H1 (cell line): ENCODE data around the gene MRRF. TPM values are rescaled to one million over a fixed set of nuclear protein-coding genes. Genes with fewer than 3 reads are reported as not detected.

ENCODE experiments used
- BCL11A ChIP-seq, 2 experiments: IDR thresholded peaks; one replicate each; pipeline ENCODE4 v1.6.1; 2011; ENCODE audit warnings: low read depth in 2 of 2, low read length in 2 of 2, mild to moderate bottlenecking in 2 of 2
- FOSL1 ChIP-seq: IDR thresholded peaks from 2 replicates; pipeline ENCODE4 v1.6.1; 2011; ENCODE audit warnings: mild to moderate bottlenecking, low read depth, low read length, moderate library complexity; ENCODE audit not compliant: insufficient read depth
- GTF2F1 ChIP-seq: IDR thresholded peaks from 2 replicates; pipeline ENCODE4 v1.6.1; 2012; ENCODE audit warnings: low read depth, low read length, improper control_type of control experiment, borderline replicate concordance
- PHF8 ChIP-seq: fragments of 200-600 bp; sonication (generic); conservative IDR thresholded peaks from 2 replicates; pipeline ENCODE4 v1.7.1; 2012; ENCODE audit warnings: low read depth, mild to moderate bottlenecking, inconsistent platforms, low read length, moderate library complexity
- POLR2A ChIP-seq, 2 experiments: IDR thresholded peaks; 1 replicate in 1 of 2; 2 replicates in 1 of 2; pipeline ENCODE4 v1.6.1; 2011; ENCODE audit warnings: low read depth in 2 of 2, low read length in 2 of 2, mild to moderate bottlenecking in 2 of 2; ENCODE audit errors: control extremely low read depth in 1 of 2
- SP4 ChIP-seq: IDR thresholded peaks from 2 replicates; pipeline ENCODE4 v1.6.1; 2012; ENCODE audit warnings: low read length, inconsistent platforms
- polyA plus RNA-seq, 7 experiments: library from polyadenylated mRNA; depleted of rRNA in 3 of 7; stranded (reverse) in 5 of 7; unstranded in 2 of 7; fragments of >200 nt in 5 of 7; fragments of 200-250 nt in 2 of 7; gene quantifications; 1 replicate in 5 of 7; 2 replicates in 1 of 7; 4 replicates in 1 of 7; pipeline versions ENCODE4 v1.2.1 to v1.2.3, GENCODE V29; 2011 to 2013; ENCODE audit warnings: missing spikeins in 2 of 7, mixed read lengths in 2 of 7
- total RNA-seq: library from RNA; stranded (reverse); fragmentation: NEBNext Ultra II Directional; extraction: Animal tissue kit (Norgen Biotek cat#: 25700); gene quantifications from 2 replicates; pipeline ENCODE4 v1.2.1, GENCODE V29; 2021
- TF ChIP-seq, protein P1 (sequence below), 3 experiments: IDR thresholded peaks; 1 replicate in 2 of 3; 2 replicates in 1 of 3; pipeline versions ENCODE4 v1.5.1 to v1.6.1; 2011; ENCODE audit warnings: low read length in 3 of 3, mild to moderate bottlenecking in 3 of 3, inconsistent platforms in 2 of 3, low read depth in 1 of 3, moderate library complexity in 1 of 3; ENCODE audit not compliant: insufficient read depth in 1 of 3; ENCODE audit errors: control extremely low read depth in 1 of 3
- TF ChIP-seq, protein P2 (sequence below): IDR thresholded peaks from 2 replicates; pipeline ENCODE4 v1.6.1; 2011; ENCODE audit warnings: low read length, improper control_type of control experiment

The MRRF gene
- total and polyA plus RNA-seq, 2 of the 8 experiments (the other 6 are each of a cell fraction or from before 2014, with no cell fraction given) = 29.4 to 47.8 TPM

DNA sequence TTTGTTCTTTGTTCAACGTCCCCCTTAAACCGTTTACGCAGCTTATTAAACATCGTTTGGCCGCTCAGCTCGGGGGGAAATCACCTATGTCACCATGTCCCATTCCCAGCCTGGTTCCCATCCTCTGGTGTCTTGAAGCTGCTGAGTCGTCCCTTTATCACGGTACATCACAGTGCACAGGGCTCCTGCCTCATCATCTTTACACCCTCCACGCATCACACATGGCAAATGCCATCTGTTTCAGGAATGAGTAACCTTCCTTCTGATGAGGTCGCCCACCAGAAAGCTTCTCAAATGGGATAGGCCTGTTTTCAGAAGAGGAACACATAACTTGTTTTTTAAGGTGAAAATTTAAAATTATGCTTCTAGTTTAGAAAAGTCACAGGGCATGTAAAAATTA, 28.0 kb upstream of the MRRF start (continued):
- TF ChIP-seq, protein P1, sequence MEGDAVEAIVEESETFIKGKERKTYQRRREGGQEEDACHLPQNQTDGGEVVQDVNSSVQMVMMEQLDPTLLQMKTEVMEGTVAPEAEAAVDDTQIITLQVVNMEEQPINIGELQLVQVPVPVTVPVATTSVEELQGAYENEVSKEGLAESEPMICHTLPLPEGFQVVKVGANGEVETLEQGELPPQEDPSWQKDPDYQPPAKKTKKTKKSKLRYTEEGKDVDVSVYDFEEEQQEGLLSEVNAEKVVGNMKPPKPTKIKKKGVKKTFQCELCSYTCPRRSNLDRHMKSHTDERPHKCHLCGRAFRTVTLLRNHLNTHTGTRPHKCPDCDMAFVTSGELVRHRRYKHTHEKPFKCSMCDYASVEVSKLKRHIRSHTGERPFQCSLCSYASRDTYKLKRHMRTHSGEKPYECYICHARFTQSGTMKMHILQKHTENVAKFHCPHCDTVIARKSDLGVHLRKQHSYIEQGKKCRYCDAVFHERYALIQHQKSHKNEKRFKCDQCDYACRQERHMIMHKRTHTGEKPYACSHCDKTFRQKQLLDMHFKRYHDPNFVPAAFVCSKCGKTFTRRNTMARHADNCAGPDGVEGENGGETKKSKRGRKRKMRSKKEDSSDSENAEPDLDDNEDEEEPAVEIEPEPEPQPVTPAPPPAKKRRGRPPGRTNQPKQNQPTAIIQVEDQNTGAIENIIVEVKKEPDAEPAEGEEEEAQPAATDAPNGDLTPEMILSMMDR (IDR thresholded peaks at IDR 0.05; ENCODE audit: control extremely low read depth in 1 of 3, insufficient read depth in 1 of 3, low read depth in 1 of 3, low read length in 3 of 3) = no peak
- no peak for TF ChIP-seq POLR2A (IDR thresholded peaks at IDR 0.05; ENCODE audit: control extremely low read depth in 1 of 2, low read depth in 2 of 2, low read length in 2 of 2)
- no peak for TF ChIP-seq BCL11A (IDR thresholded peaks at IDR 0.05; ENCODE audit: low read depth in 2 of 2, low read length in 2 of 2)
- TF ChIP-seq, protein P2, sequence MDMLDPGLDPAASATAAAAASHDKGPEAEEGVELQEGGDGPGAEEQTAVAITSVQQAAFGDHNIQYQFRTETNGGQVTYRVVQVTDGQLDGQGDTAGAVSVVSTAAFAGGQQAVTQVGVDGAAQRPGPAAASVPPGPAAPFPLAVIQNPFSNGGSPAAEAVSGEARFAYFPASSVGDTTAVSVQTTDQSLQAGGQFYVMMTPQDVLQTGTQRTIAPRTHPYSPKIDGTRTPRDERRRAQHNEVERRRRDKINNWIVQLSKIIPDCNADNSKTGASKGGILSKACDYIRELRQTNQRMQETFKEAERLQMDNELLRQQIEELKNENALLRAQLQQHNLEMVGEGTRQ = no peak
- TF ChIP-seq FOSL1 = no peak
- TF ChIP-seq PHF8 = no peak
- no peak for TF ChIP-seq SP4
- TF ChIP-seq GTF2F1 = no peak
